Tibial nerve (tissue), 4 donors: ENCODE results near the gene RAP2C. TPM values are rescaled to one million over a fixed set of nuclear protein-coding genes. Genes with fewer than 3 reads are reported as not detected.

ENCODE experiments used
- DNase-seq, 2 donors: peaks; one replicate each; pipeline ENCODE4 v3.0.0-alpha.2; 2019; ENCODE audit warnings: low spot score in 2 of 2
- H3K27ac ChIP-seq, 4 donors: fragments of 200-600 bp; sonication (generic) in 3 of 4; one replicate each; pipeline ENCODE4 v1.5.1; 2017 to 2019; ENCODE audit warnings: mild to moderate bottlenecking in 1 of 4
- H3K27me3 ChIP-seq, 2 donors: fragments of 200-600 bp; sonication (generic) in 1 of 2; one replicate each; pipeline versions ENCODE4 v1.5.1 to v1.6.0; 2017 to 2019
- H3K36me3 ChIP-seq, 3 donors: fragments of 200-600 bp; sonication (generic); one replicate each; pipeline ENCODE4 v1.5.1; 2018 to 2019
- H3K4me1 ChIP-seq, 4 donors: fragments of 200-600 bp; sonication (generic) in 3 of 4; one replicate each; pipeline ENCODE4 v1.5.1; 2017 to 2019
- H3K4me3 ChIP-seq, 4 donors: fragments of 200-600 bp; sonication (generic) in 3 of 4; one replicate each; pipeline ENCODE4 v1.5.1; 2017 to 2019; ENCODE audit warnings: mild to moderate bottlenecking in 1 of 4, moderate library complexity in 1 of 4
- H3K9me3 ChIP-seq, 4 donors: fragments of 200-600 bp; sonication (generic) in 3 of 4; one replicate each; pipeline ENCODE4 v1.5.1; 2017 to 2019
- CTCF ChIP-seq, 5 experiments: fragments of 200-600 bp in 3 of 5; fragments of 450-650 bp in 2 of 5; sonication (generic) in 3 of 5; IDR thresholded peaks; one replicate each; pipeline ENCODE4 v1.5.1; 2016 to 2019; ENCODE audit warnings: antibody characterized with exemption in 5 of 5, mild to moderate bottlenecking in 3 of 5, moderate library complexity in 2 of 5
- EP300 ChIP-seq, 2 donors: sonication (generic); formaldehyde crosslinking; IDR thresholded peaks; one replicate each; pipeline ENCODE4 v1.6.1; 2017; ENCODE audit warnings: antibody characterized with exemption in 2 of 2, mild to moderate bottlenecking in 1 of 2
- POLR2A ChIP-seq, 2 donors: fragments of 450-650 bp; IDR thresholded peaks; one replicate each; pipeline ENCODE4 v1.6.1; 2017; ENCODE audit warnings: antibody characterized with exemption in 2 of 2, mild to moderate bottlenecking in 2 of 2, moderate library complexity in 2 of 2
- WGBS, 2 donors: methylation state at CpG; one replicate each; pipeline ENCODE4 v1.1.5; 2018; 5-methylcytosine and 5-hydroxymethylcytosine counted together
- total RNA-seq, 4 donors: library from RNA; depleted of rRNA; stranded (reverse); fragments of >200 nt; gene quantifications; one replicate each; pipeline ENCODE4 v1.1.0, GENCODE V29; 2016

Gene RAP2C
- total RNA-seq, 4 donors from 2014 or later: 15.3 to 21.1 (median 16.5) TPM

GRCh38 chrX:132226169-132226568 is 6.9 kb upstream of the RAP2C start:
- 70 to 85% methylated on average over 4 of the region's 4 CpGs for WGBS, 2 donors
- H3K27ac ChIP-seq: no peak overlapping the region
- H3K4me1 ChIP-seq: no peaks in the 10 kb centered on the region
- TF ChIP-seq CTCF (IDR thresholded peaks at IDR 0.05) (peak in 3 of 5 experiments; percentile 8 to 30 (median 20)), POLR2A (IDR thresholded peaks at IDR 0.05) (no peak)
- no peak for DNase-seq
- no peaks in the 10 kb centered on the region for H3K9me3 ChIP-seq
- no peaks in the 10 kb centered on the region for H3K36me3 ChIP-seq
- H3K27me3 ChIP-seq: no peaks in the 10 kb centered on the region
- no peak overlapping the region for H3K4me3 ChIP-seq

GRCh38 chrX:132218100-132218812 is 991 bp downstream of the RAP2C start:
- peak; percentile 46 to 48 for DNase-seq
- H3K27ac ChIP-seq: peak overlapping the region; percentile 74 to 98 (median 97)

GRCh38 chrX:132217203-132218073 is 1.8 kb downstream of the RAP2C start:
- no peaks in the 10 kb centered on the region for H3K36me3 ChIP-seq
- H3K4me3 ChIP-seq: peak overlapping the region; percentile 41 to 88 (median 68)
- WGBS, 2 donors: 0 to 49% methylated on average over 16 to 58 of the region's 74 CpGs
- peak; percentile 17 to 30 for DNase-seq
- H3K27ac ChIP-seq: peak overlapping the region; percentile 74 to 98 (median 97)
- H3K27me3 ChIP-seq: no peaks in the 10 kb centered on the region
- peaks cover 0 to 37% (median 2%) of the 10 kb centered on the region in 4 donors for H3K4me1 ChIP-seq
- H3K9me3 ChIP-seq: no peaks in the 10 kb centered on the region
- TF ChIP-seq CTCF (IDR thresholded peaks at IDR 0.05) (no peak), EP300 (IDR thresholded peaks at IDR 0.05) (peak in 1 of 2 donors; percentile 23), POLR2A (IDR thresholded peaks at IDR 0.05) (no peak)

More at GRCh38 chrX:132218100-132218812, 991 bp downstream of the RAP2C start:
- H3K4me1 ChIP-seq: peaks cover 0 to 30% (median 2%) of the 10 kb centered on the region in 4 donors
- no peaks in the 10 kb centered on the region for H3K36me3 ChIP-seq
- no peaks in the 10 kb centered on the region for H3K9me3 ChIP-seq
- 0 to 41% methylated on average over 6 to 43 of the region's 45 CpGs for WGBS, 2 donors
- peak overlapping the region; percentile 41 to 88 (median 64) for H3K4me3 ChIP-seq
- no peaks in the 10 kb centered on the region for H3K27me3 ChIP-seq
- TF ChIP-seq EP300 (IDR thresholded peaks at IDR 0.05) (peak in 1 of 2 donors; percentile 72), CTCF (IDR thresholded peaks at IDR 0.05) (no peak), POLR2A (IDR thresholded peaks at IDR 0.05) (peak in 1 of 2 donors; percentile 55)

- H3K9me3 ChIP-seq: no peaks in the 10 kb centered on the region
- H3K36me3 ChIP-seq: no peaks in the 10 kb centered on the region
- peak overlapping the region; percentile 74 to 98 (median 97) for H3K27ac ChIP-seq
- H3K4me3 ChIP-seq: peak overlapping the region; percentile 41 to 88 (median 68)
- peaks cover 0 to 4% of the 10 kb centered on the region in 2 donors for H3K27me3 ChIP-seq
- WGBS, 2 donors: 1 to 34% methylated on average over 10 to 11 of the region's 11 CpGs
- TF ChIP-seq POLR2A (IDR thresholded peaks at IDR 0.05) (no peak), CTCF (IDR thresholded peaks at IDR 0.05) (no peak), EP300 (IDR thresholded peaks at IDR 0.05) (no peak)
- no peak for DNase-seq
- H3K4me1 ChIP-seq: peaks cover 0 to 37% (median 2%) of the 10 kb centered on the region in 4 donors
Measured at GRCh38 chrX:132216806-132217202, 2.4 kb downstream of the RAP2C start.
